CD1c-positive myeloid dendritic cell (primary cell): ENCODE data around the gene SYNDIG1L.

Source experiments
- DNase-seq: peaks from one replicate; pipeline ENCODE4 v3.0.0-alpha.2; 2016; ENCODE audit errors: extremely low spot score

SYNDIG1L gene

DNA sequence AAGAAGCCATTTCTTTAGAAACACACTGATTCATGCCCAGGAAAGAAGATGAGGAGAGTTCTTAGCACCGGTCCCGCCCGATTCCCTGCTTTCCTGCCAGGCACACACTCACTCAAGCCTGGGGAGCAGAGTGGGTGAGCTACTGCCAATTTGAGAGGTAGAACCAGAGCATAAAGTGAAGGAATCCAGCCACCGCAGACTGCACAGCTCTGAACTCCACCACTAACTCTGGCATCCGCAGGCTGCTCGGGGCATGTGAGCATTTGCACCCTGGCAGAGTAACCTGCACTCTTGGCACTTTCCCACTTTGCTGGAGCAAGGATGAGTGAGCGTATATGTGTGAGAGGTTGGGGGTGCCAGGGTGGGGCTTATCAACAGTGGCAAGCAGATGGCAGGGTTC lies 4.0 kb upstream of the SYNDIG1L start:
- DNase-seq = no peak

DNA sequence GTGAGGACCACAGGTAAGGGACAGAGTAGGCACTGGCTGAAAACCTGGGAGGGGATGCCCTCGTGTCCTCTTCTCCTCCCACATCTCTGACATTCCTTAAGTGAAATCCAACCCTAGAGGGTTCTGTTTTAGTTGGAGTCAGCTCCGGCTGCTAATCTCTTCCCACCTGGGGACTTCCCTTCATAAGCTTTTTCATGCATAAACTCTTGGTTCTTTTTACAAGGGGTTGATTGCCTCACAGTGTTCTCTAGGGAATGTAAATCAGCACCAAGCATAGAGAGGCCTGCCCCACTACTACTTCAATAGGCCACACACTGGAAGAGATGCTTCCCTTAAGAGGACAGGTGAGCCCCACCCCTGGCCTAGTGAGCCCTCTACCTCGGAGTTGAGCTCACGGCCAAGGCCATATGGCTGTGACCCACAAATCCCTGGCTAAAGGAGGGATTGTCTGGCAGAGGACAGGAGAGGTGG lies 3.2 kb upstream of the SYNDIG1L start:
- no peak for DNase-seq

DNA sequence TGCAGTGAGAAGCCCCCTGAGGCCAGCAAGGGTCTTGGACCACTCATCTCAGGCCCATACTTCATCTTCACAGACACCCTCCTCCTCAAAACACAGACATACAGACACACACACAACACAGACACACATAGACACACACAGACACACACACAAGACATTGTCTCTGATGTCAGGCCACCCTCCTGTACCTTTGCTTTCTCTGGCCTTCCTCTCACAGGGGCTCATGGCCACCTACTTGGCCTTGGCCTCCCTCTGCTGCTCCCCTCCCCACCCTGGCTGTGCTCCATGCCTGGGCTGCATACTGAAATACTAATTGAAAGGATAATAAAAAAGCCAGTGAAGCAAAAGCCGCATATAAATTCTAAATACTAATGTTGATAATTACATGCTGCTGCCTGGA lies 1.6 kb upstream of the SYNDIG1L start:
- no peak for DNase-seq

DNA sequence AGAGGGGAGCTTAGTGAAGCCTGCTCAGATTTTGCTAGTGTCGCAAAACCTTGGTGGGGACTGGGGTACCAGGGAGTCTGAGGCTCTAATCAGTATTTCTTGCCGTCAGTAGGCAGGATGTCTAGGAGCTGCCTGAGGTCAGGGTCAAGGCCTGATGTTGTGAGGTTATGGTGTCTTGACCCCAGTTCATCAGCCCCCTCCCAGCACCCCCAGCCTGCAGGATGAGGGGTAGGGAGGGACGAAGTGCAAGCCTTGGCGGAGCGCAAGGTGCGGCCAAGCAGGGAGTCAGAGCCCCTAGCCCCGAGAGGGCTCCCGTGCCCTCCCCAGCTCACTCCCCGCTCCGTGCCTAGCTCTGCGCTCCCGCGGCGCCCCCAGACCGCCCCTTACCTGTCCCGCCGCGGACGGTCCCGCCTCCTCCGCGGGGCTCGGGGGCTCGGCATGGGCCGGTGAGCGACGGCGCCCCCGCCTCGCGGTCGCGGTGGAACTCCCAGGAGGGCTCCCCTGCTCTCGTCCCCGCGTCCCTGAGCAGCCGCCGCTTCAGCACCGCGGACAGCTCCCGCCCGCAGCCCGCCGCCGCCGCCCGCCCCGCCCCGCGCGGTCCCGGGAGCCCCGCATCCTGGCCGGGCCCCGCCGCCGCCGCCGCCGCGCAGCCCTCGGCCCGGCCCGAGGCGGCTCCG lies 347 bp downstream of the SYNDIG1L start:
- DNase-seq = peak; percentile 55

DNA sequence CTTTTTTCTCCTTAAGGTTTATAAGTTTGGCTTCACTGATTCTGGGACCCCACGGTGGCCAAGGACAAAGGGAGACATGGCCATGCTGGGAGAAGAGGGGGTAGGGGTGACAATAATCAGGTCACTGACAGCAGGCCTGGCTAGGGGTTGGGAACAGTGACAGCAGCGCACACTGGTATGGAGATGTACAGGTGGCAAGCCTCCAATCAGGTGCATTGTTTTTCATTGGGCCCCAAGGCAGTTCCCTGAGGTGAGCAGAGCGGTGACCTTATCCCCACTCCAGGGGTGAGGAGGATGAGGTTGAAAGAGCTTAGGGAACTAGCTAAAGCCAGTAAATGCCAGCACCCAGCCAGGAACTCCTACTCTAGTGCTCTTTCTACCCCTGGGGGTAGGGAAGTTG lies 1.4 kb downstream of the SYNDIG1L start:
- DNase-seq = no peak

DNA sequence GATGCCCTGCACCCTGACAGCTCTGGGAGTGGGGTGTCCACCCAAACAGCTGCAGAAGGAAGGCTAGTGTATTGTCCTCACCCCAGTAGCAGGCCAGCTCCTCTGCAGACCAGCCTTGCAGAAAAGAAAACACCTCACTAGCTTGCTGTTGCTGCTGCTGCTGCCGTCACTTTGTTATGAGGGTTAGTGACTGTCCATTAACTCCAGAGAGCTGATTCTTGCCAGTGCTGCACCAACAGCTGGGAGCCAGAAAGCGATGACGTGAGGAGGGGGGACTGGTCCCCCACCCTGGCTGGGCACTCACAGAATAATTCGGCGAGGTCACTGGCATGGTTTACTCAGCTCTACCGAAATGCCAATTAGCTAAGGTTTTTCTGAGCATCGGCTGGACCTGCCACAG lies 2.8 kb downstream of the SYNDIG1L start:
- DNase-seq = no peak

DNA sequence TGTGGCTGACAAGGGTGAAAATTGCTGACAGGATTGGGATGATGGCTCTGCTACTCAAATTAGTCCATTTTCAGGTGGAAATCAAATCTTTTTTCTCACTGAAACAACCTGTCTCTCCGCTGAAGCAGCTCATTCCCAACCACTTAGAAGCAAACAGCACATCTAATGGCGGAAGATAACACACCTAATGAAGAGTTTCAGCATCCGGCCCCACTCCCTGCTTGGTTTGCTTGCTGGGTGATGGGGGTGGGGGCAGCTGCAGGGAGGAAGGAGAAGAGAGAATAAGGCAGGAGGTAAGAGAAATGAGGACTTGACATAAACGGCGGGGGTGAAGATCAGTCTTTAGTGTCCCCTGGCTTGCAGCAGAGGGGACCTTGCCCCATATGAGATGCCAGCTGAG lies 4.0 kb downstream of the SYNDIG1L start:
- DNase-seq = no peak

DNA sequence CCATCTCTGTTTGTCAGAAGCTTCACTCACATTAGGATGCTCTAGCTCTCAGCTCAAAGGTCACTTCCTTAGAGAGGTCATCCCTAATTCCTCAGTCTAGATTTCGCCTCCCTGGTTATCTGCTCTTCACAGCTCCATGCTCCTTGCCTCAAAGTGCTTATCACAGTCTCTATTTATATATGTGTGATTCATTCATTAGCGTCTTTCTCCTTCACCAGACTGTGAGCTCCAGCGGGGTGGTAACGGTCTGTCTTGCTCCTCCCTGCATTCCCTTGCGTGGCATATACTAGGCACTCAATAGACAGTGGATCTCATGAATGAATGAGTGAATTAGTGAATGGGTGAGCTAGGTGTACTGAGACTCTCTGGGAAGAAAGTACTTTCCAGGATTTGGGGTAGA lies 6.9 kb downstream of the SYNDIG1L start:
- DNase-seq = no peak

DNA sequence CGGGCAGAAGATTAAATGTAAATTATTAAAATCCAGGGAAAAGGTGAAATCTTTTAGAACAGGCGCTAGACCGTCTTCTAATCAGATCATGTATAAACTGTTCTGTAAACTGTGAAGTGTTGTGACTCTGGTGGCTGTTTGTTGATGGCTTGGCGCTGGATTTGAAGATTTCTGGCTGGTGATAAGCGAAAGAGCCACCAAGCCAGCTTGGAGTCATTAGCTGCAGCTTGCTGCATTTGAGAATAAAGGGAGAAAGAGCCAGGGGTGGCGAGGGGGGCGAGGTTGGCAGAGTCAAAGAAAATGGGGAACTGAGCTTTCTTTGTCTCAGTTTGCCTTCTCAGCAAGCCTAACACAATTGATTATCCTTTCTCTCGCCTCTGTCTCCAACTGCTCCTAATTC lies 8.0 kb downstream of the SYNDIG1L start:
- no peak for DNase-seq

DNA sequence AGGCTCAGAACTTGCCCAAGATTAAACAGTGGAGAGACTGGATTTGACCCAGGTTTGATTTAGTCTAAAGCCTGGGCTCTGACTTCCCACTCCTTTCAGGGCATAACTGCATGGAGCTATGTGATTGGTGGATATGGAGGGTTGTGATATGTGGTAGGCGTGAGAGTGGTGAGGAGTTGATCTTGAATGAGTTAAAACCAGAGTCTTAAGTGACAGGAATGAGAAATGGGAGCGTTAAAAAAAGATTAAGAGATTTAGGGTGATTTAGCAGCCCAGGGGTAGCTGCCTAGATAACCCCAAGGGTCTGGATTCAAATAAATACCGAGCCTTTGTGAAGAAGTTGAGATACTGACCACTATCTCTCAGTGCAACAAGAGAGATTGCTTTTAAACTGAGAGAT lies 8.4 kb downstream of the SYNDIG1L start:
- DNase-seq = no peak

DNA sequence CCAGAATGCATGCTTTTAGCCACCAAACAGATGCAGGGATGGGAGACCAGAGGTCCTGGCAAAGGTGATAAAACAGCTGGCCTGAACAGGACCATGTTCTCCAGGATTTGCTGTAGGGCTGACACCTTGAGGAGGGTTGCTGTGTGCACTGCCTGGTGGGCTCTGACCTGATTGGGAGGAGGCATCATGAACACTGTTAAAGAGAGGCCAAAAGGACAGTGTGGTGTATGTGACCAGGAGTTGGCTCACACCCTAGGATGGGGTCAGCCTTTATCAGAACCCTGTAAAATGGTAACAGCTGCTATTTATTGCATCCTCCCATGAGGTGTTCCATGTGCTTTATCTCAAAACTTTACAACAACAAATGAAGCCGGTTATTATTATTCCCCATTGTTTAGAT lies 8.8 kb downstream of the SYNDIG1L start:
- DNase-seq = no peak

DNA sequence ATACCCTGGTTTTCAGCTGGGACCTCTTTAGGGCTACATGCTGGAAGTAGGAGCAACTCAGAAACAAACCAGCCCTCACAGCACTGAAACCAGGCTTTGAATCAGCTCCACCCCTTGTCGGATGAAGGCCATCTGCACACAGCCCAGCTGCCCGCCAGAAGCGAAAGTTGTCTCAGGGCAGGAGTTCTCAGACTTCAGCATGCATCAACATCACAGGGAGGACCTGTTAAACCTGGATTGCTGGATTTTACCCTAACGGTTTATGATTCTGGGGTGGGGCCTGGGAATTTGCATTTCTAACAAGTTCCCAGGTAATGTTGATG lies 10.9 kb downstream of the SYNDIG1L start:
- no peak for DNase-seq

DNA sequence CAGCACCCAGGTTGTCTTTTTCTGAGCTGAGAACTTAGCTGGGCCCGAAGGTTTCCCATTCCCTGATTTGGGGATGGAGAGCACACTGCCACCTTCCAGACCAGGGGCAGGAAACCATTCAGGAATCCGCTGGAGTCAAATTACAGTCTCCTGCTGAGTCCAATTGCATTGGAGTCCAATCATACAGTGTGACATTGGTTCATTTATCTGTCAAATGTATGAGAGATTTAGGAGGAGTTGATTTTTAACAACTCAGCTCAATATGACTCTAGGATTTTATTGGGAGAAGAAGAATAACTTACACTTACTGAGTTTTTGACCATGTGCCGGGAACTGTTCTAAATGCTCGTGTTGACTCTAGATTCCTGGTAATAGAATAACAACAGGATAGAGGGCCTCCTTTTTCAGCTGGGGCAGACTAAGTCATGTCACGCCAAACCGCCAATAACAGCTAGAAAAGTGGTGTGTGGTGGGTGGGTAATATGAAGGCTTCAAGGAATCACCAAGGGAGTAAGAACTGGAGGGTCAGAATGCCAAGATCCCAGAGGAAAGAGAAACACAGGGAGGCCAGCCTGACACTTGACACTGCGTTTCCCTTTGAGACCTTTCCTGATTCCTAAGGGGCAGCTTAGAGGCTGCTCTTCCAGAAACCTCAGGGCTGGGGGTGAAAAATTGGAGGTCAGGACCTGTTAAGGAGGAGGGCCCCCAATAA lies 11.5 kb downstream of the SYNDIG1L start:
- no peak for DNase-seq

DNA sequence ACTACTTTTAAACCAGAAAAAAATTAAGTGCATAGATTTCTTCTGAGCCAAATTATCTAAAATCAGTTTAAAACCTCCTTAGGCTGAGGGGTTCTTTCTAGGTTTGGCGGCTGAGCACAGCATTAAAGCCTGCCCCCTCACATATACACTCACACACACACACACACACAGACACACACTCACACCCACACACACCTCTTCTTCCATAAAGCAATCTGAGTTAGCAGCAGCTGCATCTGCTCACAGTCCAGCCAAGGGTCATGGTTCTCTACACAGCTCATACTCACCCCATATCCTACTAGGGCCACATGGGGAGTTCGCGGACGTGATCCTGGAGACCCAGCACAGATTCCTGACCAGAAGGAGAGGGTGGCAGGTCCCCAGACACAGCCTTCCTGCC lies 12.4 kb downstream of the SYNDIG1L start:
- DNase-seq = no peak

DNA sequence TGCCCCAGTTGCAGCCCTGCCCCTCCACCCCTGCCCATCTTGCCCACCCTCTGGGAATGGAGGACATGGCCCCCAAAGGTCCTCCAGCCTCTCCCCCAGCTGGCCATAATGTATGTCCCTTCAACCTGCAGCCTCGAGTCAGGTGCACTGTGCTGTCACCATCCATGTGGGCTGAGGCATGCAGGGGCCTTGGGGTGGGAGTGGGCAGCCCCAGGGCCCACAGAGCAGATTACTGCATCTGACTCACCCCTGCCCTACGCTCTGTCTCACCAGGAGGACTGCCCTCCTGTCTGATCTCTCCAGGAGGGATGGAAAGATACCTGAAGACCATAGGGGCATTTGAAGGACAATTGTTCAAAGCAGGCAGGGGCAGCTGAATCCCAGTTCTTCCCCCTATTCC lies 13.3 kb downstream of the SYNDIG1L start:
- no peak for DNase-seq

DNA sequence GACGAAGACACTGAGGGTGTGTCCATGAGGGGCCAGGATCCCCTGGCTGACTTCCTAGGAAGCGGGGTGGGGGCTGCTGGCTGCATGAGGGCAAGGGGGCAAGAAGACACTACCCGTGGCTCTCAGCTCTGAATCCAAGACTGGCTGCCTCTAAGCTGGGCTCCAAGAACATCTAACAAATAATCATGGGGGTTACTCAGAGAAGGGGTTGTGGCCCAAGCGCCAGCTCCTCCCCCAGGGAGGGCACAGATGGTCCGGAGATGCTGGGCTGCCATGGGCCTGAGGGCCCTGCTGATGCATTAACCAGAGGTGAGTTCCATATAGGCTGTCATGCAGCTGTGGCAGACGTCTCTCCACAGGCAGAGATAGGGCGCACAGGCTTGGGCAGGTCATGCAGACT lies 14.3 kb downstream of the SYNDIG1L start:
- no peak for DNase-seq

DNA sequence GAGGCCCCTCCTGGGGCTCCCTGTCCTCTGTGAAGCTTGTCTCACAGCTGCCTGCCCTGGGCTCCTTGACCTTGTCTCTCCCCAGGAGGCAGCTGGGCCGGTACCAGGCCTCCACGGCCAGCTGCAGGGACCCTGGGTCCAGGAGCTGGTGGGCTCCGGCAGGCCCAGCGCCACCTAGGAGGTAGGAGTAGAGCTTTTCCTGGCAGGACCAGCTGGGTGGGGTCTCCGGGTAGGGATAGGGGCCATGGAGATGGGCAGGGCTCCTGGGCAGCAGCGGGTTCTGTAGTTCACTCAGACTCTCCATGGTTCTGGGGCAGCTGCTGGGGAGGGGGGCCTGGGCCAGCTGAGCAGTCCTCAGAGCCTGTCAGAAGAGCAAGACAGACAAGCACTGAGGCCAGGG lies 16.6 kb downstream of the SYNDIG1L start:
- no peak for DNase-seq

DNA sequence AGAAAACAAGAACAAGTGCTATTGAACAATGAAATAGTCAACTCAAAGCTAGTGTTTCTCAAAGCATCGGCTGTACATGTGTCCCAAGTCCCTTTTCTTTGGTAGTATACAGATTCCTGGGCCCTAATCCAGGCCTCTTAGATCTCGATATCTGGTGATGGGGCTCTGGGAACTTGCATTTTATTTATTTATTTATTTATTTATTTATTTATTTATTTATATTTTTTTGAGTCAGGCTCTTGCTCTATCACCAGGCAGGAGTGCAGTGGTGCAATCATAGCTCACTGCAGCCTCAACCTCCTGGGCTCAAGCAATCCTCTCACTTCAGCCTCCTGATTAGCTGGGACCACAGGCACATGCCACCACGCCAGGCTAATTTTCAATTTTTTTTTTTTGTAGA lies 17.1 kb downstream of the SYNDIG1L start:
- no peak for DNase-seq

DNA sequence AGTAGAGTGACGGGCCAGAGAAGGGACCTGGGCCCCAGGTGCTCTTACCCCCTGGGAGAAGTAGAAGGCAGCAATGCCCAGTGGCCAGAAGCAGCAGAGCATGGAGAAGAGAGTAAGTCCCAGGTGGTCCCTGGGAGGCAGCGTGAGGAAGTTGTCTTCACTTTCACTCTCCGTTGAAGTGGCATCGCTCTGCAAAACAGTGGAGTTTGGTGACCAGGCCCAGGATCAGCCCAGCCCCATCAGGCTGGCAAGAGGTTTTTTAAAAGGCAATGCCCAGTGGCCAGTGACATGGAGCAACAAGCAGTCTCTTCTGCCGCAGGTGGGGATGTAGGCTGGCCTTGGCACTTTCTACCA lies 18.2 kb downstream of the SYNDIG1L start:
- DNase-seq = no peak

DNA sequence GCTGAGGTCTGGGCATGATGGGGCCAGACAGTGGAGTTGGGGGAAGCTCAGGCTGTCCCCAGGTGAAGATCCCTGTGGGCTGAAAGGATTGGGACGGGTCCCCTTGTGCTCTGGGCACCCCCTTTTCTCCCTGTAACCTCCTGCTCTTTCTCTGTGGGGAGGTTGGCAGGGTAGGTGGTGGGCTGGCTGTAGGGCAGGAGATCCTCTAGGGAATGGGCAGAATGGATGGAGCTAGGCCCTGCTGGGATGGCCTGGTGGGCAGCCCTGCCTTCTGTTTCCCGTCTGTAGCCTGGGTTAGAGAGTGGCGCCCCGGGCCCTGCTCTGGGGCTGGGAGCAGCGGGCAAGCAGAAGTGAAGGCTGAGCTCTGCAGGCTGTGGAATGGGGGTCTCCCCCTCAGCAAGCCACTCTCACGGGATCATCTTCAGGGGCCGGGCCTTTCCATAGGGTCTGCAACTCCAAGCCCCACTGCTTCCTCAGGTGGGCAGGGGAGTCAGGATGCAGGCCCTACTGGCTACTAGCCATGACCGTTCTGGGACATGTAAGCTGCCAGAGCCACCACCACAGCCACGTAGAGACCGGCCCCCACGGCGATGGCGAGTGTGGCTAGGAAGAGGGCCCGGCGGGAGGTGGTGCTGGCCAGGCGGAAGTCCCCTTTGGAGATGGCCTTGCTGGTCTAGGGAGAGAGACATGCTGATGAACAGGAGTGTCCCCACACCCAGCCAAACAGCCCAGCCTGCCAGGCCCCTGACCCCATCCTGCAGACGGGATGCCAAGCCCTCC lies 18.8 kb downstream of the SYNDIG1L start:
- no peak for DNase-seq

DNA sequence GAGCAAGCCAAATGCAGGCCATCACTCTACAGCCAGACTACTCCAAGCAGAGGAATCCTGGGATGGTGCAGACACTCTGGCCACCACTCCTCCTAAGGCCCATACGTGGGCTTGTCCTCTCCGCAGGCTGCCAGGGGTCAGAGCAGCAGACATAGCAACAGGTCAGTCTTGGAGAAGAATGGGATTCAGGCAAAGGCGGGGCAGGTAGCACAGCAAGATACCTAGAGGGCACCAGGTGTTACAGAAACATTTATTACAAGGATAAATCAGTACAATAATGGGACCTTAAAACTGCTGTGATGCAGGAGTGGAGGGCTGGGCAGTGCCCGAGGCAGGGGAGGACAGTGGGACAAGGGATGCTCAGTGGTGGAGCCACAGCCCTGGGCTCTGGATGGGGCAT lies 20.3 kb downstream of the SYNDIG1L start:
- DNase-seq = no peak

DNA sequence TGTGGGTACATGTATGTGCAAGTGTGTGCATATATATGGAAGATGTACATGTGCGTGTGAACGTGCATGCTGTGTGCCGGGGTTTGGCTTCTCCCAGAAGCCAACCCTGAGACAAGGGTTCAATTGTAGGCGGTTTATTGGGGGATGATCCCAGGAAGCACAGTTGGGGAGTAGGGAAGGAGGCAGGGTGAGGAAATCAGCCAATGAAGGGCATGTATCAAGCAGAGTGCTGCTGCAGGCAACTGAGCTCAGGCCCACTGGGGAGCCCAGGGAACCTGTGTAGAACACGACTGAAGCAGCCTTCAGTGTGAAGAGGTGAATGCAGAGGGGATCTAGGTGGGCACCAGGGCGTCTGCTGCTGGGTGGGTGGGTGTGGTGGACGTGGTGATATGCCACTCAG lies 21.6 kb downstream of the SYNDIG1L start:
- DNase-seq = no peak
